Measurements from ENCODE around the gene CPT1B. TPM values are rescaled to one million over a fixed set of nuclear protein-coding genes. Genes with fewer than 3 reads are reported as not detected.
A peak's percentile ranks its signal among the peaks of the same experiment; 100 is the strongest.

The CPT1B gene
- polyA plus RNA-seq, 1 experiment, result 4.3 TPM

GRCh38 chr22:50581031-50581949 is 3.1 kb upstream of the CPT1B start:
- peaks cover 8% of the 10 kb centered on the region for H3K36me3 ChIP-seq (ENCODE audit: control insufficient read depth, insufficient read depth, low read length)
- ChIA-PET CTCF (interaction anchor here (0.7 to 2.2 kb wide), 5 partner anchors 12 to 128 kb away, joined by 3 to 9 read pairs (median 3); partner anchors contain the start of genes SCO2 and SYCE3), POLR2A (no interaction called here)
- H3K27me3 ChIP-seq (ENCODE audit: control insufficient read depth, insufficient read depth, low read length), result no peaks in the 10 kb centered on the region
- H3K4me3 ChIP-seq (ENCODE audit: low read depth, low read length), result peak overlapping the region; percentile 83
- no peak for DNase-seq (ENCODE audit: low read depth)
- no peak for TF ChIP-seq CTCF (IDR thresholded peaks at IDR 0.05; ENCODE audit: insufficient read depth, low read depth, low read length)

GRCh38 chr22:50579752-50580151 is 1.5 kb upstream of the CPT1B start:
- no peak for TF ChIP-seq CTCF (IDR thresholded peaks at IDR 0.05; ENCODE audit: insufficient read depth, low read depth, low read length)
- no peak for DNase-seq (ENCODE audit: low read depth)
- Histone ChIP-seq H3K36me3 (ENCODE audit: control insufficient read depth, insufficient read depth, low read length) (peaks cover 8% of the 10 kb centered on the region), H3K27me3 (ENCODE audit: control insufficient read depth, insufficient read depth, low read length) (no peaks in the 10 kb centered on the region), H3K4me3 (ENCODE audit: low read depth, low read length) (no peak overlapping the region)
- CTCF ChIA-PET, result interaction anchor here (1.2 to 1.4 kb wide), 2 partner anchors 11 to 17 kb away, joined by 3 to 5 read pairs; partner anchors contain the start of gene SYCE3
- POLR2A ChIA-PET, result no interaction called here

GRCh38 chr22:50578776-50579310 is 616 bp upstream of the CPT1B start:
- no peak for TF ChIP-seq CTCF (IDR thresholded peaks at IDR 0.05; ENCODE audit: insufficient read depth, low read depth, low read length)
- no peak overlapping the region for H3K4me3 ChIP-seq (ENCODE audit: low read depth, low read length)
- peaks cover 8% of the 10 kb centered on the region for H3K36me3 ChIP-seq (ENCODE audit: control insufficient read depth, insufficient read depth, low read length)
- ChIA-PET CTCF (interaction anchor here (1.1 to 1.6 kb wide), 3 partner anchors 16 to 53 kb away, joined by 4 to 6 read pairs (median 5); partner anchors contain the start of genes SCO2 and SYCE3), POLR2A (no interaction called here)
- DNase-seq (ENCODE audit: low read depth), result no peak
- no peaks in the 10 kb centered on the region for H3K27me3 ChIP-seq (ENCODE audit: control insufficient read depth, insufficient read depth, low read length)

GRCh38 chr22:50577697-50577986 is 585 bp downstream of the CPT1B start:
- ChIA-PET POLR2A (no interaction called here), CTCF (interaction anchor here (1.0 to 2.7 kb wide), 6 partner anchors 9 to 114 kb away, joined by 3 to 20 read pairs (median 4); partner anchors contain the start of genes SCO2 and SYCE3)
- H3K4me3 ChIP-seq (ENCODE audit: low read depth, low read length), result no peak overlapping the region
- TF ChIP-seq CTCF (IDR thresholded peaks at IDR 0.05; ENCODE audit: insufficient read depth, low read depth, low read length), result no peak
- H3K36me3 ChIP-seq (ENCODE audit: control insufficient read depth, insufficient read depth, low read length), result peaks cover 8% of the 10 kb centered on the region
- DNase-seq (ENCODE audit: low read depth), result no peak
- H3K27me3 ChIP-seq (ENCODE audit: control insufficient read depth, insufficient read depth, low read length), result no peaks in the 10 kb centered on the region

Data from BJ (cell line).